Hepatocyte (in vitro differentiated cells): ENCODE measurements around the gene STIMATE. TPM values are rescaled to one million over a fixed set of nuclear protein-coding genes. Genes with fewer than 3 reads are reported as not detected.

Source experiments
- DNase-seq: peaks from one replicate; pipeline ENCODE4 v3.0.0-alpha.2; 2016; ENCODE audit warnings: low spot score
- H2AFZ ChIP-seq: fragments of 200-600 bp; sonication (generic); 2 replicates; pipeline ENCODE4 v1.6.0; 2016; ENCODE audit warnings: antibody characterized with exemption, mild to moderate bottlenecking
- H3K27ac ChIP-seq: fragments of 200-600 bp; sonication (generic); 2 replicates; pipeline ENCODE4 v1.5.1; 2016; ENCODE audit warnings: mild to moderate bottlenecking
- H3K27me3 ChIP-seq: fragments of 200-600 bp; sonication (generic); 2 replicates; pipeline ENCODE4 v1.6.1; 2016
- H3K36me3 ChIP-seq: fragments of 200-600 bp; sonication (generic); replicated peaks from 2 replicates; pipeline ENCODE4 v1.5.1; 2016; ENCODE audit warnings: low read depth; ENCODE audit not compliant: insufficient read depth
- H3K4me1 ChIP-seq: fragments of 200-600 bp; sonication (generic); 2 replicates; pipeline ENCODE4 v1.5.1; 2016; ENCODE audit warnings: mild to moderate bottlenecking, moderate library complexity; ENCODE audit not compliant: insufficient read depth
- H3K4me2 ChIP-seq: fragments of 200-600 bp; sonication (generic); 2 replicates; pipeline ENCODE4 v1.6.0; 2016
- H3K4me3 ChIP-seq: fragments of 200-600 bp; sonication (generic); 2 replicates; pipeline ENCODE4 v1.5.1; 2016; ENCODE audit warnings: mild to moderate bottlenecking
- H3K79me2 ChIP-seq: fragments of 200-600 bp; sonication (generic); 2 replicates; pipeline ENCODE4 v1.6.0; 2017; ENCODE audit warnings: mild to moderate bottlenecking
- H3K9me2 ChIP-seq: fragments of 200-600 bp; sonication (generic); replicated peaks from 2 replicates; pipeline ENCODE4 v1.6.0; 2017; ENCODE audit warnings: mild to moderate bottlenecking; ENCODE audit not compliant: insufficient read depth
- H3K9me3 ChIP-seq: fragments of 200-600 bp; sonication (generic); 2 replicates; pipeline ENCODE4 v1.5.1; 2016; ENCODE audit warnings: low read depth, mild to moderate bottlenecking
- H4K20me1 ChIP-seq: fragments of 200-600 bp; sonication (generic); 2 replicates; pipeline ENCODE4 v1.6.0; 2016; ENCODE audit warnings: mild to moderate bottlenecking; ENCODE audit not compliant: insufficient read depth, poor library complexity, severe bottlenecking
- CTCF ChIP-seq: fragments of 200-600 bp; sonication (generic); IDR thresholded peaks from 2 replicates; pipeline ENCODE4 v1.5.1; 2016; ENCODE audit warnings: antibody characterized with exemption, mild to moderate bottlenecking; ENCODE audit not compliant: poor library complexity
- EZH2 ChIP-seq: fragments of 200-600 bp; sonication (generic); IDR thresholded peaks from 2 replicates; pipeline ENCODE4 v1.6.1; 2016; ENCODE audit warnings: antibody characterized with exemption, mild to moderate bottlenecking, borderline replicate concordance
- EZH2phosphoT487 ChIP-seq: fragments of 200-600 bp; sonication (generic); IDR thresholded peaks from one replicate; pipeline ENCODE4 v1.6.1; 2018; ENCODE audit warnings: antibody characterized with exemption, mild to moderate bottlenecking, low read depth, moderate library complexity; ENCODE audit not compliant: unreplicated experiment, severe bottlenecking
- WGBS: methylation state at CpG from one replicate; pipeline ENCODE4 v1.1.6; 2016; ENCODE audit warnings: low lambda C conversion rate; ENCODE audit errors: missing lambda C conversion rate; 5-methylcytosine and 5-hydroxymethylcytosine counted together
- polyA plus RNA-seq: library from polyadenylated mRNA; unstranded; fragments of >200 nt; fragmentation: Nextera tagmentation; extraction: Ambion mirVana; gene quantifications from 2 replicates; pipeline ENCODE4 v1.2.1, GENCODE V29; 2016
- total RNA-seq: library from RNA; depleted of rRNA; stranded (reverse); fragments of >200 nt; gene quantifications from 2 replicates; pipeline ENCODE4 v1.2.3, GENCODE V29; 2014

The STIMATE gene
- total and polyA plus RNA-seq, 2 experiments from 2014 or later: 14.5 to 20.4 TPM

GRCh38 chr3:52843881-52844280, 53.5 kb downstream of the STIMATE start:
- no peak overlapping the region for H3K27ac ChIP-seq
- H3K4me1 ChIP-seq: no peaks in the 10 kb centered on the region
- no peak overlapping the region for H3K4me3 ChIP-seq
- no peaks in the 10 kb centered on the region for H3K36me3 ChIP-seq
- no peak overlapping the region for H2AFZ ChIP-seq
- TF ChIP-seq EZH2 (no peak), CTCF (no peak), EZH2phosphoT487 (no peak)
- no peak for DNase-seq
- H3K4me2 ChIP-seq: no peak overlapping the region
- no peaks in the 10 kb centered on the region for H3K9me2 ChIP-seq
- H3K79me2 ChIP-seq: no peaks in the 10 kb centered on the region
- H4K20me1 ChIP-seq: no peaks in the 10 kb centered on the region
- no peaks in the 10 kb centered on the region for H3K9me3 ChIP-seq
- WGBS: 93% methylated on average over 2 of the region's 2 CpGs
- no peaks in the 10 kb centered on the region for H3K27me3 ChIP-seq

GRCh38 chr3:52843108-52843865, 54.1 kb downstream of the STIMATE start:
- no peak overlapping the region for H3K27ac ChIP-seq
- DNase-seq: no peak
- H3K36me3 ChIP-seq: no peaks in the 10 kb centered on the region
- no peaks in the 10 kb centered on the region for H3K4me1 ChIP-seq
- H2AFZ ChIP-seq: no peak overlapping the region
- no peaks in the 10 kb centered on the region for H3K9me2 ChIP-seq
- no peak overlapping the region for H3K4me2 ChIP-seq
- WGBS: 82% methylated on average over 20 of the region's 20 CpGs
- no peak overlapping the region for H3K4me3 ChIP-seq
- H4K20me1 ChIP-seq: no peaks in the 10 kb centered on the region
- no peaks in the 10 kb centered on the region for H3K9me3 ChIP-seq
- H3K79me2 ChIP-seq: no peaks in the 10 kb centered on the region
- H3K27me3 ChIP-seq: no peaks in the 10 kb centered on the region
- no peak for TF ChIP-seq EZH2
- no peak for TF ChIP-seq EZH2phosphoT487
- TF ChIP-seq CTCF: no peak

- H3K9me3 ChIP-seq: no peaks in the 10 kb centered on the region
- no peak overlapping the region for H2AFZ ChIP-seq
- H4K20me1 ChIP-seq: no peaks in the 10 kb centered on the region
- TF ChIP-seq EZH2phosphoT487 (no peak), EZH2 (no peak), CTCF (no peak)
- no peaks in the 10 kb centered on the region for H3K79me2 ChIP-seq
- 81% methylated on average over 7 of the region's 7 CpGs for WGBS
- no peaks in the 10 kb centered on the region for H3K9me2 ChIP-seq
- no peak overlapping the region for H3K4me3 ChIP-seq
- no peak overlapping the region for H3K27ac ChIP-seq
- no peaks in the 10 kb centered on the region for H3K27me3 ChIP-seq
- H3K36me3 ChIP-seq: no peaks in the 10 kb centered on the region
- no peak overlapping the region for H3K4me2 ChIP-seq
- no peak for DNase-seq
- H3K4me1 ChIP-seq: no peaks in the 10 kb centered on the region
These were observed 54.9 kb downstream of the STIMATE start for GRCh38 chr3:52842424-52842823.

- Histone ChIP-seq H3K4me2 (no peak overlapping the region), H3K4me3 (no peak overlapping the region), H3K27me3 (no peaks in the 10 kb centered on the region), H3K79me2 (no peaks in the 10 kb centered on the region), H3K27ac (no peak overlapping the region), H3K9me2 (no peaks in the 10 kb centered on the region), H2AFZ (no peak overlapping the region), H3K4me1 (no peaks in the 10 kb centered on the region), H4K20me1 (no peaks in the 10 kb centered on the region), H3K9me3 (no peaks in the 10 kb centered on the region), H3K36me3 (no peaks in the 10 kb centered on the region)
- 86% methylated on average over 12 of the region's 12 CpGs for WGBS
- TF ChIP-seq EZH2phosphoT487 (no peak), CTCF (no peak), EZH2 (no peak)
- DNase-seq: no peak
These were observed 55.4 kb downstream of the STIMATE start for GRCh38 chr3:52841981-52842340.
